MM.1S (cell line): ENCODE data around the gene TBX5.

Experiments used
- DNase-seq: peaks from one replicate; pipeline ENCODE4 v3.0.0-alpha.2; 2015
- H2AFZ ChIP-seq: fragments of 300-600 bp; sonication (generic); 2 replicates; pipeline ENCODE4 v1.6.0; 2016; ENCODE audit warnings: antibody characterized with exemption, low read length
- H3F3A ChIP-seq: fragments of 300-600 bp; sonication (generic); 2 replicates; pipeline ENCODE4 v1.6.1; 2016; ENCODE audit warnings: mild to moderate bottlenecking, antibody characterized with exemption, low read length, moderate library complexity, mixed read lengths; ENCODE audit not compliant: insufficient read depth
- H3K27ac ChIP-seq: fragments of 300-600 bp; sonication (generic); 2 replicates; pipeline ENCODE4 v1.5.1; 2016; ENCODE audit warnings: mild to moderate bottlenecking, low read length
- H3K27me3 ChIP-seq: fragments of 300-600 bp; sonication (generic); replicated peaks from 2 replicates; pipeline ENCODE4 v1.6.0; 2016; ENCODE audit warnings: low read length; ENCODE audit not compliant: insufficient read depth
- H3K36me3 ChIP-seq: fragments of 300-600 bp; sonication (generic); replicated peaks from 2 replicates; pipeline ENCODE4 v1.6.1; 2016; ENCODE audit warnings: mild to moderate bottlenecking, low read length, mixed read lengths; ENCODE audit not compliant: insufficient read depth
- H3K4me1 ChIP-seq: fragments of 300-600 bp; sonication (generic); 2 replicates; pipeline ENCODE4 v1.6.1; 2016; ENCODE audit warnings: low read length, mixed read lengths
- H3K4me2 ChIP-seq: fragments of 300-600 bp; sonication (generic); 2 replicates; pipeline ENCODE4 v1.6.0; 2016; ENCODE audit warnings: low read depth, low read length
- H3K4me3 ChIP-seq: fragments of 300-600 bp; sonication (generic); 2 replicates; pipeline ENCODE4 v1.5.1; 2016; ENCODE audit warnings: low read length, mixed read lengths
- H3K79me2 ChIP-seq: fragments of 300-600 bp; sonication (generic); 2 replicates; pipeline ENCODE4 v1.6.1; 2016; ENCODE audit warnings: mixed run types, low read length, mixed read lengths
- H3K9ac ChIP-seq: fragments of 300-600 bp; sonication (generic); 2 replicates; pipeline ENCODE4 v1.6.1; 2016; ENCODE audit warnings: low read length, mixed read lengths
- H3K9me2 ChIP-seq: fragments of 300-600 bp; sonication (generic); replicated peaks from 2 replicates; pipeline ENCODE4 v1.6.1; 2016; ENCODE audit warnings: mild to moderate bottlenecking, low read length, mixed read lengths; ENCODE audit not compliant: insufficient read depth
- H3K9me3 ChIP-seq: fragments of 300-600 bp; sonication (generic); replicated peaks from 2 replicates; pipeline ENCODE4 v1.6.1; 2016; ENCODE audit warnings: mild to moderate bottlenecking, low read length, mixed read lengths; ENCODE audit not compliant: insufficient read depth
- H4K20me1 ChIP-seq: fragments of 300-600 bp; sonication (generic); 2 replicates; pipeline ENCODE4 v1.6.1; 2016; ENCODE audit warnings: mild to moderate bottlenecking, low read length, moderate library complexity, mixed read lengths; ENCODE audit not compliant: insufficient read depth
- CTCF ChIP-seq: fragments of 300-600 bp; sonication (generic); IDR thresholded peaks from 2 replicates; pipeline ENCODE4 v1.5.1; 2016; ENCODE audit warnings: antibody characterized with exemption, low read length, mixed read lengths
- EZH2 ChIP-seq: fragments of 300-600 bp; sonication (generic); optimal IDR thresholded peaks from 2 replicates; pipeline ENCODE3; 2017; ENCODE audit warnings: low read depth, mild to moderate bottlenecking, antibody characterized with exemption, low read length, mixed read lengths
- EZH2phosphoT487 ChIP-seq: fragments of 300-600 bp; sonication (generic); IDR thresholded peaks from 2 replicates; pipeline ENCODE4 v1.6.1; 2018; ENCODE audit warnings: antibody characterized with exemption, low read length

The TBX5 gene

GRCh38 chr12:114415525-114415868 is 9.6 kb upstream of the TBX5 start:
- DNase-seq: no peak
- TF ChIP-seq EZH2: no peak
- TF ChIP-seq CTCF: no peak
- TF ChIP-seq EZH2phosphoT487: no peak
- Histone ChIP-seq H2AFZ (no peak overlapping the region), H3K9me2 (no peaks in the 10 kb centered on the region), H3K9me3 (no peaks in the 10 kb centered on the region), H4K20me1 (no peaks in the 10 kb centered on the region), H3K9ac (no peak overlapping the region), H3F3A (no peaks in the 10 kb centered on the region), H3K4me3 (no peak overlapping the region), H3K27me3 (peaks cover 3% of the 10 kb centered on the region; the same call in 1 of the 2 replicates), H3K4me1 (no peaks in the 10 kb centered on the region), H3K79me2 (no peaks in the 10 kb centered on the region), H3K36me3 (no peaks in the 10 kb centered on the region), H3K27ac (no peak overlapping the region), H3K4me2 (no peak overlapping the region)

- peaks cover 3% of the 10 kb centered on the region; the same call in 1 of the 2 replicates for H3K27me3 ChIP-seq
- no peak for DNase-seq
- no peak overlapping the region for H2AFZ ChIP-seq
- no peaks in the 10 kb centered on the region for H3K9me2 ChIP-seq
- no peak overlapping the region for H3K27ac ChIP-seq
- H3K4me3 ChIP-seq: no peak overlapping the region
- H3K36me3 ChIP-seq: no peaks in the 10 kb centered on the region
- no peaks in the 10 kb centered on the region for H4K20me1 ChIP-seq
- no peak for TF ChIP-seq EZH2
- no peak for TF ChIP-seq EZH2phosphoT487
- no peak for TF ChIP-seq CTCF
- no peak overlapping the region for H3K9ac ChIP-seq
- no peak overlapping the region for H3K4me2 ChIP-seq
- H3K79me2 ChIP-seq: no peaks in the 10 kb centered on the region
- H3K4me1 ChIP-seq: no peaks in the 10 kb centered on the region
- H3K9me3 ChIP-seq: no peaks in the 10 kb centered on the region
- H3F3A ChIP-seq: no peaks in the 10 kb centered on the region
Measured at GRCh38 chr12:114414866-114415524, 9.1 kb upstream of the TBX5 start.

- H4K20me1 ChIP-seq: no peaks in the 10 kb centered on the region
- no peaks in the 10 kb centered on the region for H3K4me1 ChIP-seq
- H3F3A ChIP-seq: no peaks in the 10 kb centered on the region
- no peak overlapping the region for H3K9ac ChIP-seq
- H3K9me3 ChIP-seq: no peaks in the 10 kb centered on the region
- H3K79me2 ChIP-seq: no peaks in the 10 kb centered on the region
- peaks cover 3% of the 10 kb centered on the region for H3K27me3 ChIP-seq
- no peak overlapping the region for H3K27ac ChIP-seq
- DNase-seq: no peak
- no peaks in the 10 kb centered on the region for H3K9me2 ChIP-seq
- no peaks in the 10 kb centered on the region for H3K36me3 ChIP-seq
- TF ChIP-seq CTCF: no peak
- no peak for TF ChIP-seq EZH2phosphoT487
- TF ChIP-seq EZH2: no peak
- no peak overlapping the region for H2AFZ ChIP-seq
- no peak overlapping the region for H3K4me2 ChIP-seq
- H3K4me3 ChIP-seq: no peak overlapping the region
Measured at GRCh38 chr12:114414031-114414865, 8.3 kb upstream of the TBX5 start.
